WTC11 (cell line): ENCODE results near the gene HLF. TPM values are rescaled to one million over a fixed set of nuclear protein-coding genes. Genes with fewer than 3 reads are reported as not detected.

Experiments used
- ATAC-seq: fragments of 200-7000 bp; cut with Tn5 transposase; 2 replicates; pipeline ENCODE4 v1.10.0; 2021; ENCODE audit warnings: mild to moderate bottlenecking, moderate library complexity
- CTCF ChIA-PET: fragments of 300-600 bp; sonication (Branson Sonifier 250); formaldehyde crosslinking; loops from one replicate; lab custom pipeline; 2021; ENCODE audit warnings: antibody characterized with exemption; lab: Charles Lee
- POLR2A ChIA-PET: fragments of 350-600 bp; sonication (Branson Sonifier 250); formaldehyde crosslinking; loops from one replicate; lab custom pipeline; 2021; ENCODE audit warnings: antibody characterized with exemption; lab: Charles Lee
- DNase-seq: peaks from one replicate; pipeline ENCODE4 v3.0.0; 2021; ENCODE audit warnings: low spot score
- H3K27ac Mint-ChIP-seq: 2 replicates; pipeline ENCODE4 v1.8.0; 2021; ENCODE audit warnings: mixed read lengths
- H3K27me3 Mint-ChIP-seq: 2 replicates; pipeline ENCODE4 v1.8.0; 2021; ENCODE audit warnings: low read depth, mild to moderate bottlenecking, moderate library complexity, mixed read lengths
- H3K36me3 Mint-ChIP-seq: 2 replicates; pipeline ENCODE4 v1.8.0; 2021; ENCODE audit warnings: mixed read lengths
- H3K4me1 Mint-ChIP-seq: 2 replicates; pipeline ENCODE4 v1.8.0; 2022; ENCODE audit warnings: mixed read lengths
- H3K4me3 Mint-ChIP-seq: 2 replicates; pipeline ENCODE4 v1.8.0; 2021; ENCODE audit warnings: mild to moderate bottlenecking, moderate library complexity, mixed read lengths
- H3K9me3 Mint-ChIP-seq: 2 replicates; pipeline ENCODE4 v1.8.0; 2021; ENCODE audit warnings: mixed read lengths
- ETV6 ChIP-seq: sonication (generic); formaldehyde crosslinking; IDR thresholded peaks from 2 replicates; pipeline ENCODE4 v1.8.1; 2022; ENCODE audit warnings: mild to moderate bottlenecking, missing genetic modification reagents
- FOXJ3 ChIP-seq: sonication (generic); formaldehyde crosslinking; IDR thresholded peaks from 2 replicates; pipeline ENCODE4 v1.9.0; 2021; ENCODE audit warnings: missing genetic modification reagents, mild to moderate bottlenecking, borderline replicate concordance
- GRHL2 ChIP-seq: fragments of 250-450 bp; sonication (Bioruptor Pico); IDR thresholded peaks from 2 replicates; pipeline ENCODE4 v1.8.0; 2022; ENCODE audit warnings: mild to moderate bottlenecking, moderate library complexity; ENCODE audit not compliant: insufficient replicate concordance, severe bottlenecking
- NR3C1 ChIP-seq: sonication (generic); formaldehyde crosslinking; conservative IDR thresholded peaks from 2 replicates; pipeline ENCODE4 v1.8.1; 2023; ENCODE audit warnings: low read depth, mild to moderate bottlenecking, missing genetic modification reagents
- OVOL2 ChIP-seq: fragments of 250-450 bp; sonication (Bioruptor Pico); IDR thresholded peaks from 2 replicates; pipeline ENCODE4 v1.9.0; 2021; ENCODE audit warnings: mild to moderate bottlenecking, borderline replicate concordance
- SMAD4 ChIP-seq: sonication (generic); formaldehyde crosslinking; IDR thresholded peaks from 2 replicates; pipeline ENCODE4 v1.8.0; 2022; ENCODE audit warnings: mild to moderate bottlenecking, missing genetic modification reagents
- TEAD4 ChIP-seq: sonication (generic); formaldehyde crosslinking; IDR thresholded peaks from 2 replicates; pipeline ENCODE4 v1.8.0; 2022; ENCODE audit warnings: mild to moderate bottlenecking, missing genetic modification reagents
- ZNF263 ChIP-seq: sonication (generic); formaldehyde crosslinking; IDR thresholded peaks from 2 replicates; pipeline ENCODE4 v1.8.1; 2022; ENCODE audit warnings: low read depth, mild to moderate bottlenecking, moderate library complexity, missing genetic modification reagents
- ZNF317 ChIP-seq: sonication (generic); formaldehyde crosslinking; IDR thresholded peaks from 2 replicates; pipeline ENCODE4 v1.8.1; 2023; ENCODE audit warnings: low read depth, mild to moderate bottlenecking, moderate library complexity, missing genetic modification reagents, borderline replicate concordance
- ZNF423 ChIP-seq: fragments of 250-450 bp; sonication (Bioruptor Pico); IDR thresholded peaks from 2 replicates; pipeline ENCODE4 v2.1.2; 2022; ENCODE audit warnings: mild to moderate bottlenecking, moderate library complexity
- total RNA-seq: library from RNA; stranded (reverse); gene quantifications from 3 replicates; pipeline ENCODE4 v1.2.3, GENCODE V29; 2021
- TF ChIP-seq, protein P1 (sequence below): sonication (generic); formaldehyde crosslinking; IDR thresholded peaks from 2 replicates; pipeline ENCODE4 v1.8.0; 2023; ENCODE audit warnings: missing genetic modification reagents, mild to moderate bottlenecking, borderline replicate concordance
- TF ChIP-seq, protein P2 (sequence below): fragments of 250-450 bp; sonication (Bioruptor Pico); IDR thresholded peaks from 2 replicates; pipeline ENCODE4 v1.9.0; 2021; ENCODE audit warnings: mild to moderate bottlenecking
- TF ChIP-seq, protein P3 (sequence below): sonication (generic); formaldehyde crosslinking; IDR thresholded peaks from 2 replicates; pipeline ENCODE4 v1.8.1; 2023; ENCODE audit warnings: mild to moderate bottlenecking, missing genetic modification reagents, moderate library complexity
- TF ChIP-seq, protein P4 (sequence below): fragments of 250-450 bp; sonication (Bioruptor Pico); IDR thresholded peaks from 2 replicates; pipeline ENCODE4 v1.8.0; 2021; ENCODE audit warnings: mild to moderate bottlenecking
- TF ChIP-seq, protein P5 (sequence below): sonication (generic); formaldehyde crosslinking; IDR thresholded peaks from 2 replicates; pipeline ENCODE4 v1.8.0; 2022; ENCODE audit warnings: mild to moderate bottlenecking, missing genetic modification reagents
- TF ChIP-seq, protein P6 (sequence below): sonication (generic); formaldehyde crosslinking; IDR thresholded peaks from 2 replicates; pipeline ENCODE4 v1.8.1; 2023; ENCODE audit warnings: mild to moderate bottlenecking, missing genetic modification reagents
- TF ChIP-seq, protein P7 (sequence below): sonication (generic); formaldehyde crosslinking; conservative IDR thresholded peaks from 2 replicates; pipeline ENCODE4 v1.8.1; 2023; ENCODE audit warnings: mild to moderate bottlenecking, low read depth, missing genetic modification reagents, moderate library complexity
- TF ChIP-seq, protein P8 (sequence below): sonication (generic); formaldehyde crosslinking; IDR thresholded peaks from 2 replicates; pipeline ENCODE4 v1.8.1; 2023; ENCODE audit warnings: mild to moderate bottlenecking, missing genetic modification reagents
- TF ChIP-seq, protein P9 (sequence below): sonication (generic); formaldehyde crosslinking; IDR thresholded peaks from 2 replicates; pipeline ENCODE4 v1.8.1; 2022; ENCODE audit warnings: mild to moderate bottlenecking, moderate library complexity, missing genetic modification reagents

Gene HLF
- total RNA-seq, 1 experiment from 2014 or later, result 0.31 TPM

DNA sequence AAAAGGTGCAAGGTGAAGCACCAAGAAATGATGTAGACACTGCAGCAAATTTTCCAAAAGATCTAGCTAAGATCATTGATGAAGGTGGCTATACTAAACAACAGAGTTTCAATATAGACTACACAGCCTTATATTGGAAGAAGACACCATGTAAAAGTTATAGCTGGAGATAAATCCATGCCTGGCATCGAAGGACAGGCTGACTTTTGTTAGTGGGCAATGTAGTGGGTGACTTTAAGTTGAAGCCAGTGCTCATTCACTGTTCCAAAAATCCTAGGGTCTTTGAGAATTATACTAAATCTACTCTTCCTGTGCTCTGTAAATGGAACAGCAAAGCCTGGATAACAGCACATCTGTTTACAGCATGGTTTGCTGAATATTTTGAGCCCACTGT is 26.4 kb downstream of the HLF start:
- Mint-ChIP-seq H3K4me1 (no peaks in the 10 kb centered on the region), H3K27me3 (no peaks in the 10 kb centered on the region; the same call in 1 of the 2 replicates), H3K4me3 (no peak overlapping the region), H3K36me3 (no peaks in the 10 kb centered on the region), H3K27ac (no peak overlapping the region), H3K9me3 (peaks cover 21% of the 10 kb centered on the region)
- no peak for DNase-seq
- ChIA-PET POLR2A (no interaction called here), CTCF (no interaction called here)
- no peak for ATAC-seq
- TF ChIP-seq TEAD4, result no peak
- TF ChIP-seq SMAD4 (CRISPR knock-in tag), result no peak
- TF ChIP-seq OVOL2 (CRISPR knock-in tag), result no peak
- TF ChIP-seq, protein P1, sequence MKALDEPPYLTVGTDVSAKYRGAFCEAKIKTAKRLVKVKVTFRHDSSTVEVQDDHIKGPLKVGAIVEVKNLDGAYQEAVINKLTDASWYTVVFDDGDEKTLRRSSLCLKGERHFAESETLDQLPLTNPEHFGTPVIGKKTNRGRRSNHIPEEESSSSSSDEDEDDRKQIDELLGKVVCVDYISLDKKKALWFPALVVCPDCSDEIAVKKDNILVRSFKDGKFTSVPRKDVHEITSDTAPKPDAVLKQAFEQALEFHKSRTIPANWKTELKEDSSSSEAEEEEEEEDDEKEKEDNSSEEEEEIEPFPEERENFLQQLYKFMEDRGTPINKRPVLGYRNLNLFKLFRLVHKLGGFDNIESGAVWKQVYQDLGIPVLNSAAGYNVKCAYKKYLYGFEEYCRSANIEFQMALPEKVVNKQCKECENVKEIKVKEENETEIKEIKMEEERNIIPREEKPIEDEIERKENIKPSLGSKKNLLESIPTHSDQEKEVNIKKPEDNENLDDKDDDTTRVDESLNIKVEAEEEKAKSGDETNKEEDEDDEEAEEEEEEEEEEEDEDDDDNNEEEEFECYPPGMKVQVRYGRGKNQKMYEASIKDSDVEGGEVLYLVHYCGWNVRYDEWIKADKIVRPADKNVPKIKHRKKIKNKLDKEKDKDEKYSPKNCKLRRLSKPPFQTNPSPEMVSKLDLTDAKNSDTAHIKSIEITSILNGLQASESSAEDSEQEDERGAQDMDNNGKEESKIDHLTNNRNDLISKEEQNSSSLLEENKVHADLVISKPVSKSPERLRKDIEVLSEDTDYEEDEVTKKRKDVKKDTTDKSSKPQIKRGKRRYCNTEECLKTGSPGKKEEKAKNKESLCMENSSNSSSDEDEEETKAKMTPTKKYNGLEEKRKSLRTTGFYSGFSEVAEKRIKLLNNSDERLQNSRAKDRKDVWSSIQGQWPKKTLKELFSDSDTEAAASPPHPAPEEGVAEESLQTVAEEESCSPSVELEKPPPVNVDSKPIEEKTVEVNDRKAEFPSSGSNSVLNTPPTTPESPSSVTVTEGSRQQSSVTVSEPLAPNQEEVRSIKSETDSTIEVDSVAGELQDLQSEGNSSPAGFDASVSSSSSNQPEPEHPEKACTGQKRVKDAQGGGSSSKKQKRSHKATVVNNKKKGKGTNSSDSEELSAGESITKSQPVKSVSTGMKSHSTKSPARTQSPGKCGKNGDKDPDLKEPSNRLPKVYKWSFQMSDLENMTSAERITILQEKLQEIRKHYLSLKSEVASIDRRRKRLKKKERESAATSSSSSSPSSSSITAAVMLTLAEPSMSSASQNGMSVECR (CRISPR knock-in tag), result no peak
- TF ChIP-seq, protein P2, sequence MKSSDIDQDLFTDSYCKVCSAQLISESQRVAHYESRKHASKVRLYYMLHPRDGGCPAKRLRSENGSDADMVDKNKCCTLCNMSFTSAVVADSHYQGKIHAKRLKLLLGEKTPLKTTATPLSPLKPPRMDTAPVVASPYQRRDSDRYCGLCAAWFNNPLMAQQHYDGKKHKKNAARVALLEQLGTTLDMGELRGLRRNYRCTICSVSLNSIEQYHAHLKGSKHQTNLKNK (CRISPR knock-in tag), result no peak
- TF ChIP-seq FOXJ3 (CRISPR knock-in tag), result no peak
- TF ChIP-seq GRHL2 (CRISPR knock-in tag), result no peak
- TF ChIP-seq, protein P3, sequence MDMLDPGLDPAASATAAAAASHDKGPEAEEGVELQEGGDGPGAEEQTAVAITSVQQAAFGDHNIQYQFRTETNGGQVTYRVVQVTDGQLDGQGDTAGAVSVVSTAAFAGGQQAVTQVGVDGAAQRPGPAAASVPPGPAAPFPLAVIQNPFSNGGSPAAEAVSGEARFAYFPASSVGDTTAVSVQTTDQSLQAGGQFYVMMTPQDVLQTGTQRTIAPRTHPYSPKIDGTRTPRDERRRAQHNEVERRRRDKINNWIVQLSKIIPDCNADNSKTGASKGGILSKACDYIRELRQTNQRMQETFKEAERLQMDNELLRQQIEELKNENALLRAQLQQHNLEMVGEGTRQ (CRISPR knock-in tag), result no peak
- TF ChIP-seq NR3C1 (CRISPR knock-in tag), result no peak
- TF ChIP-seq ETV6 (CRISPR knock-in tag), result no peak
- TF ChIP-seq, protein P4, sequence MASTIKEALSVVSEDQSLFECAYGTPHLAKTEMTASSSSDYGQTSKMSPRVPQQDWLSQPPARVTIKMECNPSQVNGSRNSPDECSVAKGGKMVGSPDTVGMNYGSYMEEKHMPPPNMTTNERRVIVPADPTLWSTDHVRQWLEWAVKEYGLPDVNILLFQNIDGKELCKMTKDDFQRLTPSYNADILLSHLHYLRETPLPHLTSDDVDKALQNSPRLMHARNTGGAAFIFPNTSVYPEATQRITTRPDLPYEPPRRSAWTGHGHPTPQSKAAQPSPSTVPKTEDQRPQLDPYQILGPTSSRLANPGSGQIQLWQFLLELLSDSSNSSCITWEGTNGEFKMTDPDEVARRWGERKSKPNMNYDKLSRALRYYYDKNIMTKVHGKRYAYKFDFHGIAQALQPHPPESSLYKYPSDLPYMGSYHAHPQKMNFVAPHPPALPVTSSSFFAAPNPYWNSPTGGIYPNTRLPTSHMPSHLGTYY (CRISPR knock-in tag), result no peak
- TF ChIP-seq, protein P5, sequence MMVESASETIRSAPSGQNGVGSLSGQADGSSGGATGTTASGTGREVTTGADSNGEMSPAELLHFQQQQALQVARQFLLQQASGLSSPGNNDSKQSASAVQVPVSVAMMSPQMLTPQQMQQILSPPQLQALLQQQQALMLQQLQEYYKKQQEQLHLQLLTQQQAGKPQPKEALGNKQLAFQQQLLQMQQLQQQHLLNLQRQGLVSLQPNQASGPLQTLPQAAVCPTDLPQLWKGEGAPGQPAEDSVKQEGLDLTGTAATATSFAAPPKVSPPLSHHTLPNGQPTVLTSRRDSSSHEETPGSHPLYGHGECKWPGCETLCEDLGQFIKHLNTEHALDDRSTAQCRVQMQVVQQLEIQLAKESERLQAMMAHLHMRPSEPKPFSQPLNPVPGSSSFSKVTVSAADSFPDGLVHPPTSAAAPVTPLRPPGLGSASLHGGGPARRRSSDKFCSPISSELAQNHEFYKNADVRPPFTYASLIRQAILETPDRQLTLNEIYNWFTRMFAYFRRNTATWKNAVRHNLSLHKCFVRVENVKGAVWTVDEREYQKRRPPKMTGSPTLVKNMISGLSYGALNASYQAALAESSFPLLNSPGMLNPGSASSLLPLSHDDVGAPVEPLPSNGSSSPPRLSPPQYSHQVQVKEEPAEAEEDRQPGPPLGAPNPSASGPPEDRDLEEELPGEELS (CRISPR knock-in tag), result no peak
- TF ChIP-seq ZNF317 (CRISPR knock-in tag), result no peak
- TF ChIP-seq, protein P6, sequence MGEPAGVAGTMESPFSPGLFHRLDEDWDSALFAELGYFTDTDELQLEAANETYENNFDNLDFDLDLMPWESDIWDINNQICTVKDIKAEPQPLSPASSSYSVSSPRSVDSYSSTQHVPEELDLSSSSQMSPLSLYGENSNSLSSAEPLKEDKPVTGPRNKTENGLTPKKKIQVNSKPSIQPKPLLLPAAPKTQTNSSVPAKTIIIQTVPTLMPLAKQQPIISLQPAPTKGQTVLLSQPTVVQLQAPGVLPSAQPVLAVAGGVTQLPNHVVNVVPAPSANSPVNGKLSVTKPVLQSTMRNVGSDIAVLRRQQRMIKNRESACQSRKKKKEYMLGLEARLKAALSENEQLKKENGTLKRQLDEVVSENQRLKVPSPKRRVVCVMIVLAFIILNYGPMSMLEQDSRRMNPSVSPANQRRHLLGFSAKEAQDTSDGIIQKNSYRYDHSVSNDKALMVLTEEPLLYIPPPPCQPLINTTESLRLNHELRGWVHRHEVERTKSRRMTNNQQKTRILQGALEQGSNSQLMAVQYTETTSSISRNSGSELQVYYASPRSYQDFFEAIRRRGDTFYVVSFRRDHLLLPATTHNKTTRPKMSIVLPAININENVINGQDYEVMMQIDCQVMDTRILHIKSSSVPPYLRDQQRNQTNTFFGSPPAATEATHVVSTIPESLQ, result no peak
- TF ChIP-seq, protein P7, sequence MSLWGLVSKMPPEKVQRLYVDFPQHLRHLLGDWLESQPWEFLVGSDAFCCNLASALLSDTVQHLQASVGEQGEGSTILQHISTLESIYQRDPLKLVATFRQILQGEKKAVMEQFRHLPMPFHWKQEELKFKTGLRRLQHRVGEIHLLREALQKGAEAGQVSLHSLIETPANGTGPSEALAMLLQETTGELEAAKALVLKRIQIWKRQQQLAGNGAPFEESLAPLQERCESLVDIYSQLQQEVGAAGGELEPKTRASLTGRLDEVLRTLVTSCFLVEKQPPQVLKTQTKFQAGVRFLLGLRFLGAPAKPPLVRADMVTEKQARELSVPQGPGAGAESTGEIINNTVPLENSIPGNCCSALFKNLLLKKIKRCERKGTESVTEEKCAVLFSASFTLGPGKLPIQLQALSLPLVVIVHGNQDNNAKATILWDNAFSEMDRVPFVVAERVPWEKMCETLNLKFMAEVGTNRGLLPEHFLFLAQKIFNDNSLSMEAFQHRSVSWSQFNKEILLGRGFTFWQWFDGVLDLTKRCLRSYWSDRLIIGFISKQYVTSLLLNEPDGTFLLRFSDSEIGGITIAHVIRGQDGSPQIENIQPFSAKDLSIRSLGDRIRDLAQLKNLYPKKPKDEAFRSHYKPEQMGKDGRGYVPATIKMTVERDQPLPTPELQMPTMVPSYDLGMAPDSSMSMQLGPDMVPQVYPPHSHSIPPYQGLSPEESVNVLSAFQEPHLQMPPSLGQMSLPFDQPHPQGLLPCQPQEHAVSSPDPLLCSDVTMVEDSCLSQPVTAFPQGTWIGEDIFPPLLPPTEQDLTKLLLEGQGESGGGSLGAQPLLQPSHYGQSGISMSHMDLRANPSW (CRISPR knock-in tag), result no peak
- no peak for TF ChIP-seq ZNF423 (CRISPR knock-in tag)
- TF ChIP-seq, protein P8, sequence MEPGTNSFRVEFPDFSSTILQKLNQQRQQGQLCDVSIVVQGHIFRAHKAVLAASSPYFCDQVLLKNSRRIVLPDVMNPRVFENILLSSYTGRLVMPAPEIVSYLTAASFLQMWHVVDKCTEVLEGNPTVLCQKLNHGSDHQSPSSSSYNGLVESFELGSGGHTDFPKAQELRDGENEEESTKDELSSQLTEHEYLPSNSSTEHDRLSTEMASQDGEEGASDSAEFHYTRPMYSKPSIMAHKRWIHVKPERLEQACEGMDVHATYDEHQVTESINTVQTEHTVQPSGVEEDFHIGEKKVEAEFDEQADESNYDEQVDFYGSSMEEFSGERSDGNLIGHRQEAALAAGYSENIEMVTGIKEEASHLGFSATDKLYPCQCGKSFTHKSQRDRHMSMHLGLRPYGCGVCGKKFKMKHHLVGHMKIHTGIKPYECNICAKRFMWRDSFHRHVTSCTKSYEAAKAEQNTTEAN, result no peak
- TF ChIP-seq, protein P9, sequence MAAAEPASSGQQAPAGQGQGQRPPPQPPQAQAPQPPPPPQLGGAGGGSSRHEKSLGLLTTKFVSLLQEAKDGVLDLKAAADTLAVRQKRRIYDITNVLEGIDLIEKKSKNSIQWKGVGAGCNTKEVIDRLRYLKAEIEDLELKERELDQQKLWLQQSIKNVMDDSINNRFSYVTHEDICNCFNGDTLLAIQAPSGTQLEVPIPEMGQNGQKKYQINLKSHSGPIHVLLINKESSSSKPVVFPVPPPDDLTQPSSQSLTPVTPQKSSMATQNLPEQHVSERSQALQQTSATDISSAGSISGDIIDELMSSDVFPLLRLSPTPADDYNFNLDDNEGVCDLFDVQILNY (CRISPR knock-in tag), result no peak
- no peak for TF ChIP-seq ZNF263
- TF ChIP-seq, all 79 proteins: peak for 0
